Parathyroid adenoma (tissue), 2 donors: ENCODE measurements around the gene AMN.
"Not testable (repeated sequence)": the region's sequence is repeated elsewhere in the genome, so short reads cannot be mapped to it uniquely, and the experiment has no call there.

Experiments used
- H2AFZ ChIP-seq: fragments of 300-600 bp; sonication (generic); one replicate; pipeline ENCODE4 v1.7.0; 2017; ENCODE audit warnings: antibody characterized with exemption, mild to moderate bottlenecking
- H3K27ac ChIP-seq: fragments of 300-600 bp; sonication (generic); one replicate; pipeline ENCODE4 v1.7.0; 2017
- H3K27me3 ChIP-seq: fragments of 300-600 bp; sonication (generic); one replicate; pipeline ENCODE4 v1.7.0; 2017; ENCODE audit warnings: low read length; ENCODE audit not compliant: control insufficient read depth, insufficient read depth
- H3K36me3 ChIP-seq: fragments of 300-600 bp; sonication (generic); one replicate; pipeline ENCODE4 v1.7.0; 2017; ENCODE audit warnings: low read length; ENCODE audit not compliant: control insufficient read depth, insufficient read depth
- H3K4me1 ChIP-seq: fragments of 300-600 bp; sonication (generic); one replicate; pipeline ENCODE4 v1.7.0; 2017; ENCODE audit warnings: control low read depth
- H3K4me2 ChIP-seq: fragments of 300-600 bp; sonication (generic); one replicate; pipeline ENCODE4 v1.7.0; 2017; ENCODE audit warnings: low read length
- H3K4me3 ChIP-seq: fragments of 300-600 bp; sonication (generic); one replicate; pipeline ENCODE4 v1.7.0; 2017; ENCODE audit warnings: low read depth, low read length
- H3K79me2 ChIP-seq: fragments of 300-600 bp; sonication (generic); one replicate; pipeline ENCODE4 v1.7.0; 2017; ENCODE audit warnings: control low read depth
- H3K9ac ChIP-seq: fragments of 300-600 bp; sonication (generic); one replicate; pipeline ENCODE4 v1.7.0; 2017; ENCODE audit warnings: mild to moderate bottlenecking
- H3K9me3 ChIP-seq: fragments of 300-600 bp; sonication (generic); one replicate; pipeline ENCODE4 v1.7.0; 2017; ENCODE audit warnings: low read length; ENCODE audit not compliant: control insufficient read depth
- TF ChIP-seq, protein P1 (sequence below): fragments of 300-600 bp; sonication (generic); IDR thresholded peaks from one replicate; pipeline ENCODE4 v1.7.0; 2017; ENCODE audit warnings: antibody characterized with exemption, mild to moderate bottlenecking
- donor health status: primary hyperparathyroidism.

AMN gene

DNA sequence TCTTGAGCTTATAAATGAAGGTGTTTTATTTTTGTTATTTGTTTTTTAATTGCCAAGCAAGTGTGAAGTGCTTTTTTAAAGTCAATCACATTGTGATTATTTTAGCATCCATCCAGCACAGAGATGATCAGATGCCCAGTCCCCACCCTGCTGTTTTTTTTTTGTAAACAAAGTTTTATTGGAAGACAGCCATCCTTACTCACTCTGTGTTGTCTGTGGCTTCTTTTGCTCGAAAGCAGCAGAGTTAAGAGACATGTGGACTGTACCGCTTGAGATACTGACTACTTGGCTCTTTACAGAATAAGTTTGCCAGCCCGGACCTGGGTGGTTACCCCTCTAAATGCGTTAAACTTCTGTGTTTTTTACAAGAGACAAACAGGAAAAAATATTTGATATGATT lies 30.9 kb upstream of the AMN start:
- H3K4me1 ChIP-seq = no peaks in the 10 kb centered on the region
- H3K27ac ChIP-seq = no peak overlapping the region
- no peaks in the 10 kb centered on the region for H3K27me3 ChIP-seq
- H3K79me2 ChIP-seq = no peaks in the 10 kb centered on the region
- no peak overlapping the region for H3K4me3 ChIP-seq
- H3K9me3 ChIP-seq = no peaks in the 10 kb centered on the region
- H3K36me3 ChIP-seq = no peaks in the 10 kb centered on the region
- TF ChIP-seq, protein P1, sequence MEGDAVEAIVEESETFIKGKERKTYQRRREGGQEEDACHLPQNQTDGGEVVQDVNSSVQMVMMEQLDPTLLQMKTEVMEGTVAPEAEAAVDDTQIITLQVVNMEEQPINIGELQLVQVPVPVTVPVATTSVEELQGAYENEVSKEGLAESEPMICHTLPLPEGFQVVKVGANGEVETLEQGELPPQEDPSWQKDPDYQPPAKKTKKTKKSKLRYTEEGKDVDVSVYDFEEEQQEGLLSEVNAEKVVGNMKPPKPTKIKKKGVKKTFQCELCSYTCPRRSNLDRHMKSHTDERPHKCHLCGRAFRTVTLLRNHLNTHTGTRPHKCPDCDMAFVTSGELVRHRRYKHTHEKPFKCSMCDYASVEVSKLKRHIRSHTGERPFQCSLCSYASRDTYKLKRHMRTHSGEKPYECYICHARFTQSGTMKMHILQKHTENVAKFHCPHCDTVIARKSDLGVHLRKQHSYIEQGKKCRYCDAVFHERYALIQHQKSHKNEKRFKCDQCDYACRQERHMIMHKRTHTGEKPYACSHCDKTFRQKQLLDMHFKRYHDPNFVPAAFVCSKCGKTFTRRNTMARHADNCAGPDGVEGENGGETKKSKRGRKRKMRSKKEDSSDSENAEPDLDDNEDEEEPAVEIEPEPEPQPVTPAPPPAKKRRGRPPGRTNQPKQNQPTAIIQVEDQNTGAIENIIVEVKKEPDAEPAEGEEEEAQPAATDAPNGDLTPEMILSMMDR = no peak
- no peak overlapping the region for H2AFZ ChIP-seq
- no peak overlapping the region for H3K9ac ChIP-seq
- H3K4me2 ChIP-seq = no peak overlapping the region

DNA sequence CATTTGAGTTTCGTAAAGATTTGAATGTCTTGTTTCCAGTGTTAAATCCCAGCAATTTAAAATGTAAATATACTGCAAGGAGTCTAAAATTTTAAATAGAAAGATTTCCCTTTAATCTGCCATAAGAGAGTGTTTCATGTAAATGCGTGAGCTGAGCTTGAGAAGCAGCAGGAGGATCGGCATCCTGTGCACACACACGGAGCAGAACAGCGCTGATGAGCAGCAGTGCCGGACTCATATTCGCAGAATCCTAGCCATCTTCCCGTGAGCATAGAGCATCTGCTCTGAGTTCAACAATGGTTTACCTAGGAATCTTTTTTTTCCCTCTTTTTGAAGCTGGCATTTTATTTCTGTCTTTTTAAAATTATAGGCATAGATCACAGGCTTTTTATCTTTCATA lies 29.8 kb upstream of the AMN start:
- Histone ChIP-seq H3K9ac (no peak overlapping the region), H3K27ac (no peak overlapping the region), H3K4me2 (no peak overlapping the region), H3K4me1 (no peaks in the 10 kb centered on the region), H3K4me3 (no peak overlapping the region), H2AFZ (no peak overlapping the region), H3K9me3 (no peaks in the 10 kb centered on the region), H3K79me2 (no peaks in the 10 kb centered on the region), H3K27me3 (no peaks in the 10 kb centered on the region), H3K36me3 (no peaks in the 10 kb centered on the region)
- TF ChIP-seq, protein P1 = no peak

DNA sequence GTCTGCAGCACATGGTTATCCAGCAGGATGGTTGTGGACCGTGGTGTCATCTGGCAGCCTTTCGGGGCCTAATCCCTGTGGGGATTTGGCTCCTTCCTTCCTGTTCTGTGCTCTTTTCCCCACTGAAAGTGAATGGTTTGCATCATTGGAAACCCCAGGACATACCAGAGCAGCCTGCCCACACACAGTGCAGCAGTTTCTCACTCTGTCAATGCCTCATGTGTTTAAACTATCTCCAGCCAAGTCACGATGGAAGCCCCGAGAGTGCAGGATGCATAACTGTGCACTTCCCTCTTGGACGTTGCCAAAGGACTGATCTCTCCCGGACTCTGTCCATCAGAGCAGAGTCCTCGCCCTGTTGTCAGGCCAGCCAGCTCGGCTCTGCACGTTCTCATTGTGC lies 29.0 kb upstream of the AMN start:
- Histone ChIP-seq H2AFZ (no peak overlapping the region), H3K4me2 (no peak overlapping the region), H3K79me2 (no peaks in the 10 kb centered on the region), H3K9me3 (no peaks in the 10 kb centered on the region), H3K9ac (no peak overlapping the region), H3K36me3 (no peaks in the 10 kb centered on the region), H3K27me3 (no peaks in the 10 kb centered on the region), H3K4me1 (no peaks in the 10 kb centered on the region), H3K27ac (no peak overlapping the region), H3K4me3 (no peak overlapping the region)
- TF ChIP-seq, protein P1 = no peak

DNA sequence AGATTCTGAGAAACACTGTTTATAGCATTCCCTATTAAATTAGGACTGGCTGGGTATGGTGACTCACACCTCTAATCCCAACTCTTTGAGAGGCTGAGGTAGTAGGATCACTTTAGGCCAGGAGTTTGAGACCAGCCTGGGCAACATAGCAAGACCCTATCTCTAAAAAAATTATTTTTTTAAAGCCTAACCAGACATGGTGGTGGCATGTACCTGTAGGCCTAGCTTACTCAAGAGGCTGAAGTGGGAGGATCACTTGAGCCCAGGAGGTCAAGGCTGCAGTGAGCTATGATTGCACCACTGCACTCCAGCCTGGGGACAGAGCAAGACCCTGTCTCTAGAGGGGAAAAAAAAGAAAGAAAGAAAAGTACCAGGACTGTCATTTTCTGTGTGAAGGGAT lies 25.7 kb upstream of the AMN start:
- H3K27ac ChIP-seq, H3K36me3 ChIP-seq, H3K9ac ChIP-seq, H2AFZ ChIP-seq, H3K4me3 ChIP-seq, H3K4me1 ChIP-seq, H3K9me3 ChIP-seq, H3K27me3 ChIP-seq, H3K79me2 ChIP-seq, H3K4me2 ChIP-seq: not testable (repeated sequence)

DNA sequence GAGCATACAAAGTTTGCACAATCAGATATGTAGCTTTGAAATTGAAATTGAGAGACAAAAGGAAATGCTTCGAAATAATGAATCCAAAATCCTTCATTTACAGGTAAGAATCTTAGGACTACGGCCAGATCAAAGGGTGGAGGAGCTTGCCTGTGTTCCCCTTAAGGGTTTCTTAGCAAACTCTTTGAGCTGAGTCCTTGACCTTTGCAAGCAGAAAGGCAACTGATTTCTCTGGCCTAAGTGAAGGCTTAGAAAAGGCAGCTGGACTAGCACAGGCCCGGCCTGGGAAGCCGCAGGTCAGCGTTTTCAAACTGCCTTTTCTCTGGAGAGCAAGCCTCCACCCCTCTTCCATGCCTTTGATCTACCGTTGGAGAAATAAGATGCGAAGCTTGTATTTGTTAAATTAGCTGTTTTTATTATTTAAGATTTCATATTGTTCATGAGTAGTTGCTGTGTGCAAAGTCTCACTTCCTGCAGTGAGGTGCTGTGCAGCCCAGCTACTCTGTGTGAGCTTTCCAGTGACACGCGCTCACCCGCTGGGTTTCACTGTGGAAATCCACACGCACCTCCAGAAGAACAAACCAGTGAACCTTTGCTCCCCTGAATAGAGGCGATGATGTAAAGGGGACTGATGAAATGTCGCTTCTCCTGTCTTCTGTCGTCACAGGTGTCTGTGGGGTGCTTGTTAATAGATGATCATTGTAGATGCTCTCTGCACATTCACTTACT lies 25.0 kb upstream of the AMN start:
- Histone ChIP-seq H3K4me2 (no peak overlapping the region), H3K27me3 (no peaks in the 10 kb centered on the region), H3K79me2 (no peaks in the 10 kb centered on the region), H3K9me3 (no peaks in the 10 kb centered on the region), H3K9ac (no peak overlapping the region), H3K4me3 (no peak overlapping the region), H2AFZ (no peak overlapping the region), H3K4me1 (no peaks in the 10 kb centered on the region), H3K27ac (no peak overlapping the region), H3K36me3 (no peaks in the 10 kb centered on the region)
- TF ChIP-seq, protein P1 = no peak
